Measurements from ENCODE around the gene KLHL36.

DNA sequence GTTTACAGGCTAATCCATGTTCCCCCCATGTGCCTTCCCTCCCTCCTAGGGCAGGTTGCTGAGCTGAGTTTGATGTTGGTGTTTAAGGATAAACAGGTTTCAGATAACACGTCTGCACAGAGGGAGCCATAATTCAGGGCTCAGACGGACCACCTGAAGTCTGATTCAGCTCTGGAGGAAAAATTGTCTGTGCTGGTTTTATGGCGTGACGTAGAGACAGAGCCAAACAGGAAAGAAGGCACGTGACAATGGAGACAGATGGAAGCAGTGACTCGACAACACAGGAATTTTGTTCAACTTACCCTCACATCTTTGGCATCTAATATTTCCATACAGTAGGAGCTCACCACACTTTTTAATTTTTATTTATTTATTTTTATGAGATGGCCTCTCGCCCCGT is 40.8 kb downstream of the KLHL36 start:
- TF ChIP-seq, protein P1, sequence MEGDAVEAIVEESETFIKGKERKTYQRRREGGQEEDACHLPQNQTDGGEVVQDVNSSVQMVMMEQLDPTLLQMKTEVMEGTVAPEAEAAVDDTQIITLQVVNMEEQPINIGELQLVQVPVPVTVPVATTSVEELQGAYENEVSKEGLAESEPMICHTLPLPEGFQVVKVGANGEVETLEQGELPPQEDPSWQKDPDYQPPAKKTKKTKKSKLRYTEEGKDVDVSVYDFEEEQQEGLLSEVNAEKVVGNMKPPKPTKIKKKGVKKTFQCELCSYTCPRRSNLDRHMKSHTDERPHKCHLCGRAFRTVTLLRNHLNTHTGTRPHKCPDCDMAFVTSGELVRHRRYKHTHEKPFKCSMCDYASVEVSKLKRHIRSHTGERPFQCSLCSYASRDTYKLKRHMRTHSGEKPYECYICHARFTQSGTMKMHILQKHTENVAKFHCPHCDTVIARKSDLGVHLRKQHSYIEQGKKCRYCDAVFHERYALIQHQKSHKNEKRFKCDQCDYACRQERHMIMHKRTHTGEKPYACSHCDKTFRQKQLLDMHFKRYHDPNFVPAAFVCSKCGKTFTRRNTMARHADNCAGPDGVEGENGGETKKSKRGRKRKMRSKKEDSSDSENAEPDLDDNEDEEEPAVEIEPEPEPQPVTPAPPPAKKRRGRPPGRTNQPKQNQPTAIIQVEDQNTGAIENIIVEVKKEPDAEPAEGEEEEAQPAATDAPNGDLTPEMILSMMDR (IDR thresholded peaks at IDR 0.05) = no peak
- no peak for TF ChIP-seq POLR2A (IDR thresholded peaks at IDR 0.05)

Data from right lobe of liver (tissue), 4 donors.